IMR-90 (cell line): Measurements from ENCODE around the gene TPCN1. TPM values are rescaled to one million over a fixed set of nuclear protein-coding genes. Genes with fewer than 3 reads are reported as not detected.

Experiments
- ATAC-seq: fragments of 200-7000 bp; cut with Tn5 transposase; 2 replicates; pipeline ENCODE4 v1.9.1; 2020; ENCODE audit warnings: low read depth, mild to moderate bottlenecking, moderate library complexity
- BruUV-seq: library from RNA; stranded (reverse); fragments of 400-500 nt; replicated peaks from 2 replicates; lab custom pipeline; 2021; lab: Mats Ljungman, UMichigan
- CTCF ChIA-PET: fragments of 300-600 bp; formaldehyde crosslinking; extraction: SDS; loops from one replicate; lab custom pipeline; 2021; ENCODE audit warnings: antibody characterized with exemption; lab: Yijun Ruan, JAX
- POLR2A ChIA-PET: fragments of 300-600 bp; sonication (Branson Sonifier 250); formaldehyde crosslinking; loops from one replicate; lab custom pipeline; 2022; ENCODE audit warnings: antibody characterized with exemption; ENCODE audit not compliant: unreplicated experiment; lab: Charles Lee
- DNase-seq: peaks from one replicate; pipeline ENCODE4 v3.0.0; 2013
- H2AFZ ChIP-seq: replicated peaks from 2 replicates; pipeline ENCODE3; 2013; ENCODE audit warnings: low read length, mild to moderate bottlenecking; ENCODE audit not compliant: poor library complexity
- H2AK5ac ChIP-seq: 2 replicates; pipeline ENCODE4 v1.6.1; 2013; ENCODE audit warnings: low read depth, low read length, inconsistent platforms
- H2AK9ac ChIP-seq: replicated peaks from 2 replicates; pipeline ENCODE3; 2013; ENCODE audit warnings: mild to moderate bottlenecking, low read depth, low read length, moderate library complexity; ENCODE audit not compliant: poor library complexity
- H2BK120ac ChIP-seq: 2 replicates; pipeline ENCODE4 v1.6.1; 2013; ENCODE audit warnings: low read depth, low read length, inconsistent platforms
- H2BK15ac ChIP-seq: 3 replicates; pipeline ENCODE4 v1.6.1; 2013; ENCODE audit warnings: low read depth, low read length, inconsistent platforms
- H2BK20ac ChIP-seq: 2 replicates; pipeline ENCODE4 v1.6.1; 2013; ENCODE audit warnings: low read depth, mild to moderate bottlenecking, inconsistent platforms, low read length, moderate library complexity
- H2BK5ac ChIP-seq: 2 replicates; pipeline ENCODE4 v1.6.1; 2013; ENCODE audit warnings: mild to moderate bottlenecking, low read depth, low read length, inconsistent platforms; ENCODE audit not compliant: poor library complexity, severe bottlenecking
- H3K14ac ChIP-seq: replicated peaks from 2 replicates; pipeline ENCODE4 v1.6.1; 2013; ENCODE audit warnings: low read depth, low read length, inconsistent platforms
- H3K18ac ChIP-seq: 2 replicates; pipeline ENCODE4 v1.6.1; 2013; ENCODE audit warnings: low read depth, low read length, control low read depth
- H3K23ac ChIP-seq: 2 replicates; pipeline ENCODE4 v1.6.1; 2013; ENCODE audit warnings: low read depth, low read length, inconsistent platforms
- H3K27ac ChIP-seq: 2 replicates; pipeline ENCODE4 v1.5.1; 2013; ENCODE audit warnings: mild to moderate bottlenecking, control low read depth, low read length; ENCODE audit not compliant: insufficient read depth
- H3K27me3 ChIP-seq: 2 replicates; pipeline ENCODE4 v1.6.1; 2013; ENCODE audit warnings: low read length; ENCODE audit not compliant: control insufficient read depth, insufficient read depth
- H3K36me3 ChIP-seq: 2 replicates; pipeline ENCODE4 v1.6.1; 2013; ENCODE audit warnings: low read length, mixed read lengths; ENCODE audit not compliant: control insufficient read depth, insufficient read depth
- H3K4ac ChIP-seq: 2 replicates; pipeline ENCODE4 v1.6.1; 2013; ENCODE audit warnings: low read depth, low read length, inconsistent platforms
- H3K4me1 ChIP-seq: 2 replicates; pipeline ENCODE4 v1.6.1; 2013; ENCODE audit warnings: low read length, mixed read lengths; ENCODE audit not compliant: control insufficient read depth, insufficient read depth
- H3K4me2 ChIP-seq: 2 replicates; pipeline ENCODE4 v1.6.1; 2013; ENCODE audit warnings: low read depth, mild to moderate bottlenecking, control low read depth, low read length, moderate library complexity
- H3K4me3 ChIP-seq: 2 replicates; pipeline ENCODE4 v1.5.1; 2013; ENCODE audit warnings: low read depth, mild to moderate bottlenecking, control low read depth, low read length, moderate library complexity; ENCODE audit not compliant: insufficient read depth
- H3K56ac ChIP-seq: 2 replicates; pipeline ENCODE4 v1.6.1; 2013; ENCODE audit warnings: low read length, inconsistent platforms; ENCODE audit not compliant: insufficient read depth; ENCODE audit errors: extremely low read depth
- H3K79me1 ChIP-seq, 2 experiments: 2 replicates each; pipeline ENCODE4 v1.6.1; 2013; ENCODE audit warnings: low read length in 2 of 2, inconsistent platforms in 1 of 2, low read depth in 1 of 2
- H3K9ac ChIP-seq: 2 replicates; pipeline ENCODE4 v1.6.1; 2013; ENCODE audit warnings: low read depth, low read length, control low read depth
- H3K9me1 ChIP-seq: 2 replicates; pipeline ENCODE4 v1.6.1; 2013; ENCODE audit warnings: low read length, inconsistent platforms; ENCODE audit not compliant: insufficient read depth
- H3K9me3 ChIP-seq: 2 replicates; pipeline ENCODE4 v1.6.1; 2013; ENCODE audit warnings: low read length; ENCODE audit not compliant: control insufficient read depth, insufficient read depth
- H4K20me1 ChIP-seq: 2 replicates; pipeline ENCODE4 v1.6.1; 2013; ENCODE audit warnings: low read length, inconsistent platforms; ENCODE audit not compliant: insufficient read depth
- H4K5ac ChIP-seq: 2 replicates; pipeline ENCODE4 v1.6.1; 2013; ENCODE audit warnings: mild to moderate bottlenecking, low read depth, low read length, control low read depth
- H4K8ac ChIP-seq, 2 experiments: 2 replicates each; pipeline ENCODE4 v1.6.1; 2013; ENCODE audit warnings: low read depth in 2 of 2, low read length in 2 of 2, control low read depth in 1 of 2, inconsistent platforms in 1 of 2
- H4K91ac ChIP-seq: 2 replicates; pipeline ENCODE4 v1.6.1; 2013; ENCODE audit warnings: low read depth, low read length, inconsistent platforms; ENCODE audit not compliant: insufficient read depth
- BHLHE40 ChIP-seq: fragments of 150-350 bp; IDR thresholded peaks from 2 replicates; pipeline ENCODE4 v1.6.1; 2016; ENCODE audit warnings: mild to moderate bottlenecking, low read depth, low read length
- CEBPB ChIP-seq: IDR thresholded peaks from 2 replicates; pipeline ENCODE4 v1.6.1; 2012; ENCODE audit warnings: low read depth, low read length, improper control_type of control experiment
- CHD1 ChIP-seq: IDR thresholded peaks from 2 replicates; pipeline ENCODE4 v1.6.1; 2012; ENCODE audit warnings: low read depth, low read length, improper control_type of control experiment
- ELK1 ChIP-seq: fragments of 150-350 bp; IDR thresholded peaks from 2 replicates; pipeline ENCODE4 v1.6.1; 2016; ENCODE audit warnings: low read depth, mild to moderate bottlenecking, low read length, moderate library complexity, borderline replicate concordance
- FOS ChIP-seq: fragments of 150-350 bp; IDR thresholded peaks from 2 replicates; pipeline ENCODE4 v1.6.1; 2016; ENCODE audit warnings: low read depth, low read length
- MAFK ChIP-seq: IDR thresholded peaks from 2 replicates; pipeline ENCODE4 v1.6.1; 2012; ENCODE audit warnings: low read depth, low read length, improper control_type of control experiment
- MAZ ChIP-seq: IDR thresholded peaks from 2 replicates; pipeline ENCODE4 v1.6.1; 2012; ENCODE audit warnings: low read depth, mild to moderate bottlenecking, low read length, improper control_type of control experiment, moderate library complexity, borderline replicate concordance
- MXI1 ChIP-seq: IDR thresholded peaks from 2 replicates; pipeline ENCODE4 v1.6.1; 2012; ENCODE audit warnings: low read depth, mild to moderate bottlenecking, low read length, moderate library complexity, borderline replicate concordance
- POLR2A ChIP-seq: IDR thresholded peaks from 2 replicates; pipeline ENCODE4 v1.6.1; 2012; ENCODE audit warnings: mild to moderate bottlenecking, low read depth, low read length
- RAD21 ChIP-seq: IDR thresholded peaks from 2 replicates; pipeline ENCODE4 v1.6.1; 2012; ENCODE audit warnings: low read length, improper control_type of control experiment
- RCOR1 ChIP-seq: IDR thresholded peaks from 2 replicates; pipeline ENCODE4 v1.6.1; 2012; ENCODE audit warnings: mild to moderate bottlenecking, low read length, improper control_type of control experiment; ENCODE audit not compliant: insufficient replicate concordance
- RFX5 ChIP-seq: IDR thresholded peaks from 2 replicates; pipeline ENCODE4 v1.8.0; 2012; ENCODE audit warnings: low read depth, mild to moderate bottlenecking, low read length, moderate library complexity
- SMC3 ChIP-seq: fragments of 150-350 bp; IDR thresholded peaks from 2 replicates; pipeline ENCODE4 v1.6.1; 2016; ENCODE audit warnings: low read depth, mild to moderate bottlenecking, antibody characterized with exemption, low read length, moderate library complexity
- USF2 ChIP-seq: fragments of 150-350 bp; IDR thresholded peaks from 2 replicates; pipeline ENCODE4 v1.6.1; 2017; ENCODE audit warnings: mild to moderate bottlenecking, antibody characterized with exemption, low read length, low read depth
- WGBS, 2 experiments: methylation state at CpG; one replicate each; pipeline versions ENCODE4 v1.1.5 to v1.1.7; 2013; ENCODE audit warnings: missing lambda C conversion rate in 2 of 2; ENCODE audit not compliant: insufficient read length in 1 of 2; ENCODE audit errors: extremely low coverage in 2 of 2; 5-methylcytosine and 5-hydroxymethylcytosine counted together
- dilution Hi-C: fragments of 300-500 bp; cut with HindIII; formaldehyde crosslinking; loops from one replicate; pipeline ENCODE4 v1.14.3; 2018; ENCODE audit warnings: low sequenced_read_pairs; ENCODE audit not compliant: unreplicated experiment
- in situ Hi-C: fragments of 300-500 bp; cut with MboI; formaldehyde crosslinking; loops from 3 replicates; pipeline ENCODE4 v1.14.3; 2019; ENCODE audit warnings: low sequenced_read_pairs, inconsistent platforms, mixed read lengths
- intact Hi-C: fragments of 100-400 bp; cut with micrococcal nuclease; formaldehyde crosslinking; loops from 2 replicates; pipeline ENCODE4 v1.10.0; 2022
- polyA plus RNA-seq, 3 experiments: library from polyadenylated mRNA; depleted of rRNA; stranded (reverse); fragments of >200 nt; gene quantifications; 2 replicates each; pipeline ENCODE4 v1.2.3, GENCODE V29; 2012; ENCODE audit warnings: low replicate concordance in 1 of 3
- total RNA-seq: library from RNA; depleted of rRNA; stranded (reverse); fragments of >200 nt; gene quantifications from 2 replicates; pipeline ENCODE4 v1.2.3, GENCODE V29; 2012
- TF ChIP-seq, protein P1 (sequence below): conservative IDR thresholded peaks from 2 replicates; pipeline ENCODE4 v1.5.1; 2012; ENCODE audit warnings: mild to moderate bottlenecking, low read depth, low read length, improper control_type of control experiment

The TPCN1 gene
- total and polyA plus RNA-seq, 2 of the 4 experiments (the other 2 are of a cell fraction), result 2.0 to 13.2 TPM

- H2AK9ac ChIP-seq, result no peak overlapping the region
- no peak overlapping the region for H2BK120ac ChIP-seq
- H3K23ac ChIP-seq, result no peak overlapping the region
- intact Hi-C loops, result no loop called here
- H3K27me3 ChIP-seq, result no peaks in the 10 kb centered on the region
- H4K20me1 ChIP-seq, result no peaks in the 10 kb centered on the region; the same call in 1 of the 2 replicates
- no peak overlapping the region for H3K4me3 ChIP-seq
- H2BK15ac ChIP-seq, result no peak overlapping the region
- BruUV-seq, result no TSS peak
- TF ChIP-seq POLR2A (no peak), FOS (no peak), USF2 (no peak), MXI1 (no peak), MAZ (no peak), CEBPB (no peak), SMC3 (no peak), BHLHE40 (no peak), MAFK (no peak), CHD1 (no peak), RCOR1 (no peak), RAD21 (no peak), ELK1 (no peak), RFX5 (no peak)
- TF ChIP-seq, protein P1, sequence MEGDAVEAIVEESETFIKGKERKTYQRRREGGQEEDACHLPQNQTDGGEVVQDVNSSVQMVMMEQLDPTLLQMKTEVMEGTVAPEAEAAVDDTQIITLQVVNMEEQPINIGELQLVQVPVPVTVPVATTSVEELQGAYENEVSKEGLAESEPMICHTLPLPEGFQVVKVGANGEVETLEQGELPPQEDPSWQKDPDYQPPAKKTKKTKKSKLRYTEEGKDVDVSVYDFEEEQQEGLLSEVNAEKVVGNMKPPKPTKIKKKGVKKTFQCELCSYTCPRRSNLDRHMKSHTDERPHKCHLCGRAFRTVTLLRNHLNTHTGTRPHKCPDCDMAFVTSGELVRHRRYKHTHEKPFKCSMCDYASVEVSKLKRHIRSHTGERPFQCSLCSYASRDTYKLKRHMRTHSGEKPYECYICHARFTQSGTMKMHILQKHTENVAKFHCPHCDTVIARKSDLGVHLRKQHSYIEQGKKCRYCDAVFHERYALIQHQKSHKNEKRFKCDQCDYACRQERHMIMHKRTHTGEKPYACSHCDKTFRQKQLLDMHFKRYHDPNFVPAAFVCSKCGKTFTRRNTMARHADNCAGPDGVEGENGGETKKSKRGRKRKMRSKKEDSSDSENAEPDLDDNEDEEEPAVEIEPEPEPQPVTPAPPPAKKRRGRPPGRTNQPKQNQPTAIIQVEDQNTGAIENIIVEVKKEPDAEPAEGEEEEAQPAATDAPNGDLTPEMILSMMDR, result no peak
- no peak overlapping the region for H3K14ac ChIP-seq
- no peak overlapping the region for H3K18ac ChIP-seq
- in situ Hi-C loops, result loop anchor here (25.0 kb wide), 1 partner anchor 1230 kb away; the partner anchor contains the start of gene TBX5
- DNase-seq, result no peak
- H3K4ac ChIP-seq, result no peak overlapping the region
- no CpG with 5 or more reads among the region's 3 CpGs for WGBS, 2 experiments
- CTCF ChIA-PET, result no interaction called here
- no peak overlapping the region for H3K4me2 ChIP-seq
- no peak overlapping the region for H2AK5ac ChIP-seq
- no peak for ATAC-seq
- H3K9me1 ChIP-seq, result no peaks in the 10 kb centered on the region
- peaks cover 33% of the 10 kb centered on the region for H3K36me3 ChIP-seq
- H3K79me1 ChIP-seq, result peaks cover 29 to 56% of the 10 kb centered on the region in 2 experiments
- H3K9ac ChIP-seq, result no peak overlapping the region
- dilution Hi-C loops, result no loop called here
- H4K8ac ChIP-seq, result no peak overlapping the region
- H4K91ac ChIP-seq, result no peak overlapping the region
- no peak overlapping the region for H2BK20ac ChIP-seq
- POLR2A ChIA-PET, result no interaction called here
- peaks cover 4% of the 10 kb centered on the region for H3K9me3 ChIP-seq
- no peak overlapping the region for H4K5ac ChIP-seq
- H3K56ac ChIP-seq, result no peak overlapping the region
- peaks cover 5% of the 10 kb centered on the region; the same call in 1 of the 2 replicates for H3K4me1 ChIP-seq
- no peak overlapping the region for H3K27ac ChIP-seq
- no peak overlapping the region for H2AFZ ChIP-seq
- H2BK5ac ChIP-seq, result no peak overlapping the region
These were observed 39.3 kb upstream of the TPCN1 start for GRCh38 chr12:113181975-113182374.
